GM19351 (cell line): ENCODE results near the gene CTSC.
"Not testable (repeated sequence)": the region's sequence is repeated elsewhere in the genome, so short reads cannot be mapped to it uniquely, and the experiment has no call there.

Experiments used
- ATAC-seq: cut with Tn5 transposase; IDR thresholded peaks from one replicate; pipeline ENCODE4 v1.9.1; 2021; ENCODE audit warnings: mild to moderate bottlenecking, moderate library complexity; ENCODE audit not compliant: unreplicated experiment

The CTSC gene

GRCh38 chr11:88292171-88292843, 45.2 kb downstream of the CTSC start:
- no peak for ATAC-seq

GRCh38 chr11:88288560-88288959, 49.0 kb downstream of the CTSC start:
- no peak for ATAC-seq

- ATAC-seq: no peak
Observed at GRCh38 chr11:88284336-88285050, 53.0 kb downstream of the CTSC start.

- ATAC-seq: no peak
Observed at GRCh38 chr11:88282747-88283515, 54.6 kb downstream of the CTSC start.

GRCh38 chr11:88281317-88281712, 56.2 kb downstream of the CTSC start:
- no peak for ATAC-seq

GRCh38 chr11:88280673-88281316, 56.7 kb downstream of the CTSC start:
- no peak for ATAC-seq

- no peak for ATAC-seq
Observed at GRCh38 chr11:88277349-88277915, 60.1 kb downstream of the CTSC start.

- no peak for ATAC-seq
Observed at GRCh38 chr11:88275636-88276035, 61.9 kb downstream of the CTSC start.

GRCh38 chr11:88266919-88267318, 70.6 kb downstream of the CTSC start:
- ATAC-seq: peak; percentile 89

- ATAC-seq: no peak
Observed at GRCh38 chr11:88266157-88266556, 71.4 kb downstream of the CTSC start.

- no peak for ATAC-seq
Observed at GRCh38 chr11:88259431-88259830, 78.1 kb downstream of the CTSC start.

- no peak for ATAC-seq
Observed at GRCh38 chr11:88252208-88252607, 85.3 kb downstream of the CTSC start.

- no peak for ATAC-seq
Observed at GRCh38 chr11:88250566-88251242, 86.8 kb downstream of the CTSC start.

- ATAC-seq: no peak
Observed at GRCh38 chr11:88249706-88250105, 87.8 kb downstream of the CTSC start.

GRCh38 chr11:88246696-88247095, 90.8 kb downstream of the CTSC start:
- ATAC-seq: no peak

GRCh38 chr11:88245576-88245975, 92.0 kb downstream of the CTSC start:
- ATAC-seq: not testable (repeated sequence)
